GM10847 (cell line): Measurements from ENCODE around the gene SCUBE2.

Experiments
- POLR2A ChIP-seq: IDR thresholded peaks from 2 replicates; pipeline ENCODE4 v1.6.1; 2011; ENCODE audit not compliant: insufficient read length; ENCODE audit errors: extremely low read depth

The SCUBE2 gene

GRCh38 chr11:8988329-8989234, 102.8 kb downstream of the SCUBE2 start:
- TF ChIP-seq POLR2A: no peak

- no peak for TF ChIP-seq POLR2A
These were observed 104.0 kb downstream of the SCUBE2 start for GRCh38 chr11:8987446-8987845.

GRCh38 chr11:8985462-8985861, 105.9 kb downstream of the SCUBE2 start:
- TF ChIP-seq POLR2A: no peak

GRCh38 chr11:8983552-8983951, 107.8 kb downstream of the SCUBE2 start:
- no peak for TF ChIP-seq POLR2A

- no peak for TF ChIP-seq POLR2A
These were observed 110.9 kb downstream of the SCUBE2 start for GRCh38 chr11:8980485-8980884.

- TF ChIP-seq POLR2A: no peak
These were observed 118.3 kb downstream of the SCUBE2 start for GRCh38 chr11:8973121-8973520.

- TF ChIP-seq POLR2A: no peak
These were observed 119.5 kb downstream of the SCUBE2 start for GRCh38 chr11:8971924-8972316.

GRCh38 chr11:8971196-8971923, 120.0 kb downstream of the SCUBE2 start:
- TF ChIP-seq POLR2A: no peak
